Natural killer cell (primary cell): ENCODE measurements around the gene RORC. TPM values are rescaled to one million over a fixed set of nuclear protein-coding genes. Genes with fewer than 3 reads are reported as not detected.

Experiments
- ATAC-seq, 3 donors: fragments of 150-1000 bp in 2 of 3; fragments of 200-7000 bp in 1 of 3; cut with Tn5 transposase; 1 replicate in 1 of 3; 2 replicates in 2 of 3; pipeline ENCODE4 v1.10.0; 2021; ENCODE audit warnings: mild to moderate bottlenecking in 2 of 3, moderate library complexity in 2 of 3
- DNase-seq, 2 donors: peaks; one replicate each; pipeline versions ENCODE4 v3.0.0 to v3.0.0-alpha.2; 2013 to 2021; ENCODE audit warnings: mixed read lengths in 1 of 2
- H3K27ac ChIP-seq: one replicate; pipeline ENCODE4 v1.5.1; 2013; ENCODE audit warnings: mild to moderate bottlenecking, low read length
- H3K27me3 ChIP-seq: one replicate; pipeline ENCODE4 v1.6.1; 2013; ENCODE audit warnings: low read length; ENCODE audit not compliant: control insufficient read depth, insufficient read depth
- H3K36me3 ChIP-seq: one replicate; pipeline ENCODE4 v1.6.1; 2013; ENCODE audit warnings: low read length; ENCODE audit not compliant: control insufficient read depth, insufficient read depth
- H3K4me1 ChIP-seq: one replicate; pipeline ENCODE4 v1.6.1; 2013; ENCODE audit warnings: low read length; ENCODE audit not compliant: control insufficient read depth, insufficient read depth
- H3K4me3 ChIP-seq: one replicate; pipeline ENCODE4 v1.5.1; 2013; ENCODE audit warnings: low read length
- H3K9me3 ChIP-seq: one replicate; pipeline ENCODE4 v1.6.1; 2013; ENCODE audit warnings: low read length; ENCODE audit not compliant: control insufficient read depth, insufficient read depth
- H3K27ac Mint-ChIP-seq, 2 donors: one replicate each; pipeline ENCODE4 v1.8.0; 2022; ENCODE audit warnings: mild to moderate bottlenecking in 2 of 2, mixed read lengths in 2 of 2, moderate library complexity in 1 of 2
- H3K27me3 Mint-ChIP-seq, 2 donors: one replicate each; pipeline ENCODE4 v1.8.0; 2022; ENCODE audit warnings: low read depth in 2 of 2, mixed read lengths in 2 of 2
- H3K36me3 Mint-ChIP-seq: one replicate; pipeline ENCODE4 v1.8.0; 2022; ENCODE audit warnings: mixed read lengths
- H3K4me1 Mint-ChIP-seq, 2 donors: one replicate each; pipeline ENCODE4 v1.8.0; 2022; ENCODE audit warnings: mixed read lengths in 2 of 2
- H3K4me3 Mint-ChIP-seq: one replicate; pipeline ENCODE4 v1.8.0; 2022; ENCODE audit warnings: mild to moderate bottlenecking, moderate library complexity, mixed read lengths
- H3K9me3 Mint-ChIP-seq, 2 donors: one replicate each; pipeline ENCODE4 v1.8.0; 2022; ENCODE audit warnings: mixed read lengths in 2 of 2
- WGBS: methylation state at CpG from one replicate; pipeline ENCODE4 v1.1.7; 2013; ENCODE audit warnings: missing lambda C conversion rate; ENCODE audit not compliant: insufficient coverage; 5-methylcytosine and 5-hydroxymethylcytosine counted together
- intact Hi-C: fragments of 100-400 bp; cut with micrococcal nuclease; formaldehyde crosslinking; loops from one replicate; pipeline ENCODE4 v1.14.2; 2022
- total RNA-seq, 4 donors: library from RNA; stranded (reverse); fragments of 120-200 nt in 1 of 4; gene quantifications; one replicate each; pipeline versions ENCODE4 v1.2.3 to v1.2.4, GENCODE V29; 2013 to 2022
- TF ChIP-seq, protein P1 (sequence below): fragments of 200-600 bp; IDR thresholded peaks from one replicate; pipeline ENCODE4 v1.8.0; 2022; ENCODE audit warnings: antibody characterized with exemption

The RORC gene
- total RNA-seq, 3 donors from 2014 or later (not counting 1 experiment from before 2014, with no cell fraction given), result 0.14 to 0.78 (median 0.70) TPM

DNA sequence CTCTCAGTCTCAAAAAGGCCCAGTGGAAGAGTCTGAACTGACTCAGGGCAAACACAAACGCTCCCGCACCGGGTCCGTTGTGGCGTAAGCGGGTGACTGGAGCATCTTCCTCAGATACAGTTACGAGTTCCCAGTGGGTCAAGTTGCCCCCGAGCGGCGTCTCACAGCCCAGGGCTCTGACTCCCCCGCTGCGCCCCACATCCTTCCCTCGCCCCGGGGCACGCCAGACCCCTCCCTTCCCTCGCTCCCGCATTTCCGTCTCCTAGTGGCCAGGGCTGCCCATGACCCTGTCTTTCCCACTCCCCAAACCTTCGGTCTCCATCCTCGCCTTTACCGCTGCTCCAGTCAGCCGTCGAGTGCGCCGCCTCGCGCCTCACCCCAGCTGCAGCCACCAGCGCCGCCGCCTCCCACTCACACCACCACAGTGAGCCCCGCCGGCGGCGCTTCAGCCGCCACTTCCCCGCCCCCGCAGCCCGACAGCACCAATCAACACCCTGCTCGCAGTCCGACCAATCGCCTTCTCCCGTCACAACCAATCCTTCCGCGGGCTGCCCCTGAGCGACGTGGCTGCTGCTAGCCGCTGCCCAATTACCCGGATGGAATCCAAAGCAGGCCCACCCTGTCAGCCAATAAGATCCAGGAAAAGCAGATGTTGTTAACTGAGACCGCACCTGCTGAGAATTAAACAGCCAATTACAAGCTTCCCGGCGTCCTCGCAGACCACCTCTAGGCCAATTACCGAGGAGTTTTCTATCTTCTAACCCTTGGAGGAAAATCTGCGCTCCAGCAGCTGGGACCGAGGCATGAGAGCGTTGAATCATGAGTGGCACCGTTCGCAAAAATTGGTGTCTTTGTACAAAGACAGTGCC is 41.3 kb downstream of the RORC start, which contains the start of gene TDRKH:
TSS of gene TDRKH (minus strand) at position 430 of the 869 bp plus-strand sequence. CDS start 7,478 bp downstream, outside the sequence.
- intact Hi-C loops, result loop anchor here (1.0 to 2.0 kb wide), 3 partner anchors 27 to 510 kb away; partner anchors contain the start of gene MRPL9
- no peaks in the 10 kb centered on the region for H3K27me3 ChIP-seq
- peak within 1 kb of the TSS; percentile 100 for H3K4me3 Mint-ChIP-seq
- H3K36me3 ChIP-seq, result no peaks in the 10 kb centered on the region
- peak within 1 kb of the TSS; percentile 59 for H3K27ac ChIP-seq
- peaks cover 20 to 34% of the 10 kb centered on the region in 2 donors for H3K4me1 Mint-ChIP-seq
- H3K27ac Mint-ChIP-seq, result peak within 1 kb of the TSS; percentile 93 to 94
- DNase-seq (peak; percentile 96 to 99), ATAC-seq (peak; percentile 92 to 98 (median 94))
- WGBS, result under 1% methylated on average over 58 of the region's 58 CpGs
- H3K4me1 ChIP-seq, result peaks cover 9% of the 10 kb centered on the region
- no peaks in the 10 kb centered on the region for H3K9me3 ChIP-seq
- no peaks in the 10 kb centered on the region for H3K27me3 Mint-ChIP-seq
- H3K4me3 ChIP-seq, result peak within 1 kb of the TSS; percentile 96
- peaks cover 7% of the 10 kb centered on the region for H3K36me3 Mint-ChIP-seq
- no peaks in the 10 kb centered on the region for H3K9me3 Mint-ChIP-seq
- TF ChIP-seq, protein P1, sequence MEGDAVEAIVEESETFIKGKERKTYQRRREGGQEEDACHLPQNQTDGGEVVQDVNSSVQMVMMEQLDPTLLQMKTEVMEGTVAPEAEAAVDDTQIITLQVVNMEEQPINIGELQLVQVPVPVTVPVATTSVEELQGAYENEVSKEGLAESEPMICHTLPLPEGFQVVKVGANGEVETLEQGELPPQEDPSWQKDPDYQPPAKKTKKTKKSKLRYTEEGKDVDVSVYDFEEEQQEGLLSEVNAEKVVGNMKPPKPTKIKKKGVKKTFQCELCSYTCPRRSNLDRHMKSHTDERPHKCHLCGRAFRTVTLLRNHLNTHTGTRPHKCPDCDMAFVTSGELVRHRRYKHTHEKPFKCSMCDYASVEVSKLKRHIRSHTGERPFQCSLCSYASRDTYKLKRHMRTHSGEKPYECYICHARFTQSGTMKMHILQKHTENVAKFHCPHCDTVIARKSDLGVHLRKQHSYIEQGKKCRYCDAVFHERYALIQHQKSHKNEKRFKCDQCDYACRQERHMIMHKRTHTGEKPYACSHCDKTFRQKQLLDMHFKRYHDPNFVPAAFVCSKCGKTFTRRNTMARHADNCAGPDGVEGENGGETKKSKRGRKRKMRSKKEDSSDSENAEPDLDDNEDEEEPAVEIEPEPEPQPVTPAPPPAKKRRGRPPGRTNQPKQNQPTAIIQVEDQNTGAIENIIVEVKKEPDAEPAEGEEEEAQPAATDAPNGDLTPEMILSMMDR, result peak; percentile 17

DNA sequence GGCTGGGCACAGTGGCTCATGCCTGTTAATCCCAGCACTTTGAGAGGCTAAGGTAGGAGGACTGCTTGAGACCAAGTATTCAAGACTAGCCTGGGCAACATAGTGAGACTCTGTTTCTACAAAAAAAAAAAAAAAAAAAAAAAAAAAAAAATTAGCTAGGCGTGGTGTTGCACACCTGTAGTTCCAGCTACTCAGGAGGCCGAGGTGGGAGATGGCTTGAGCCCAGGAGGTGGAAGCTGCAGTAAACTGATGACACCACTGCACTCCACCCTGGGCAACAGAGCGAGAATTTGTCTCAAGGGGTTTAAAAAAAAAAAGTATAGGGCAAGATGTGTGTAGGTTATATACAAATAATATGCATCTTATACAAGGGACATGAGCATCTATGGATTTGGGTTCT is 43.9 kb downstream of the RORC start:
- Histone ChIP-seq H3K4me1 (peaks cover 9% of the 10 kb centered on the region), H3K9me3 (no peaks in the 10 kb centered on the region), H3K27me3 (no peaks in the 10 kb centered on the region), H3K4me3 (no peak overlapping the region), H3K27ac (no peak overlapping the region), H3K36me3 (no peaks in the 10 kb centered on the region)
- ATAC-seq, result no peak
- H3K27me3 Mint-ChIP-seq, result no peaks in the 10 kb centered on the region
- no peak for DNase-seq
- no peak overlapping the region for H3K4me3 Mint-ChIP-seq
- 91% methylated on average over 2 of the region's 3 CpGs for WGBS
- TF ChIP-seq, protein P1, result no peak
- H3K36me3 Mint-ChIP-seq, result no peaks in the 10 kb centered on the region
- intact Hi-C loops, result no loop called here
- H3K27ac Mint-ChIP-seq, result no peak overlapping the region
- peaks cover 20 to 34% of the 10 kb centered on the region in 2 donors for H3K4me1 Mint-ChIP-seq
- no peaks in the 10 kb centered on the region for H3K9me3 Mint-ChIP-seq

DNA sequence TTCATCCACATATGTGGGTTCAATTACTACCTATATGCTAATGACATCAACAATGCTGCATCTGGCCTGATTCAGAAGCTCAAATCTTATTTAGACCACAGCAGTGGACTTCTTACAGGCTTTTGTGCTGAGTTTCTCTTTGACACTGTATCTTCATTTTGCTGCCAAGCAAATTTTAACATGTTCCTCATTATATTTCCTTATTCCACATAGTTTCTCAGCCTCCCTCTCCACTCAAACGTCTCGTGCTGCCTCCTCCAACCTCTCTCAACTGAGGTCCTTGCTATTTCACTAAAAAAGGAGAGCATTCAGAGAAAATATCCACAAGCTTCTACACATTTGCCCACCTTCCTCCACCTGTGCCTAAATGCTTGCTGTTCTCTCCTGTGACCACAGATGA is 47.8 kb downstream of the RORC start:
- no peak overlapping the region for H3K27ac ChIP-seq
- TF ChIP-seq, protein P1, result no peak
- Mint-ChIP-seq H3K27ac (no peak overlapping the region), H3K9me3 (no peaks in the 10 kb centered on the region), H3K36me3 (peaks cover 6% of the 10 kb centered on the region), H3K4me1 (no peaks in the 10 kb centered on the region), H3K4me3 (no peak overlapping the region), H3K27me3 (no peaks in the 10 kb centered on the region)
- H3K36me3 ChIP-seq, result peaks cover 20% of the 10 kb centered on the region
- ATAC-seq (no peak), DNase-seq (no peak)
- intact Hi-C loops, result no loop called here
- no peaks in the 10 kb centered on the region for H3K4me1 ChIP-seq
- no peak overlapping the region for H3K4me3 ChIP-seq
- no peaks in the 10 kb centered on the region for H3K27me3 ChIP-seq
- WGBS, result 86% methylated on average over 2 of the region's 2 CpGs
- H3K9me3 ChIP-seq, result no peaks in the 10 kb centered on the region
